Thoracic aorta endothelial cell (primary cell): Measurements from ENCODE around the gene POLE. TPM values are rescaled to one million over a fixed set of nuclear protein-coding genes. Genes with fewer than 3 reads are reported as not detected.

ENCODE experiments used
- small RNA-seq: library from RNA; depleted of rRNA; stranded (forward); fragments of <200 nt; gene quantifications from one replicate; pipeline ENCODE3, GENCODE V24; 2012
- total RNA-seq: library from RNA; depleted of rRNA; stranded (reverse); fragments of >200 nt; gene quantifications from 2 replicates; pipeline ENCODE4 v1.2.3, GENCODE V29; 2012

The POLE gene, protein sequence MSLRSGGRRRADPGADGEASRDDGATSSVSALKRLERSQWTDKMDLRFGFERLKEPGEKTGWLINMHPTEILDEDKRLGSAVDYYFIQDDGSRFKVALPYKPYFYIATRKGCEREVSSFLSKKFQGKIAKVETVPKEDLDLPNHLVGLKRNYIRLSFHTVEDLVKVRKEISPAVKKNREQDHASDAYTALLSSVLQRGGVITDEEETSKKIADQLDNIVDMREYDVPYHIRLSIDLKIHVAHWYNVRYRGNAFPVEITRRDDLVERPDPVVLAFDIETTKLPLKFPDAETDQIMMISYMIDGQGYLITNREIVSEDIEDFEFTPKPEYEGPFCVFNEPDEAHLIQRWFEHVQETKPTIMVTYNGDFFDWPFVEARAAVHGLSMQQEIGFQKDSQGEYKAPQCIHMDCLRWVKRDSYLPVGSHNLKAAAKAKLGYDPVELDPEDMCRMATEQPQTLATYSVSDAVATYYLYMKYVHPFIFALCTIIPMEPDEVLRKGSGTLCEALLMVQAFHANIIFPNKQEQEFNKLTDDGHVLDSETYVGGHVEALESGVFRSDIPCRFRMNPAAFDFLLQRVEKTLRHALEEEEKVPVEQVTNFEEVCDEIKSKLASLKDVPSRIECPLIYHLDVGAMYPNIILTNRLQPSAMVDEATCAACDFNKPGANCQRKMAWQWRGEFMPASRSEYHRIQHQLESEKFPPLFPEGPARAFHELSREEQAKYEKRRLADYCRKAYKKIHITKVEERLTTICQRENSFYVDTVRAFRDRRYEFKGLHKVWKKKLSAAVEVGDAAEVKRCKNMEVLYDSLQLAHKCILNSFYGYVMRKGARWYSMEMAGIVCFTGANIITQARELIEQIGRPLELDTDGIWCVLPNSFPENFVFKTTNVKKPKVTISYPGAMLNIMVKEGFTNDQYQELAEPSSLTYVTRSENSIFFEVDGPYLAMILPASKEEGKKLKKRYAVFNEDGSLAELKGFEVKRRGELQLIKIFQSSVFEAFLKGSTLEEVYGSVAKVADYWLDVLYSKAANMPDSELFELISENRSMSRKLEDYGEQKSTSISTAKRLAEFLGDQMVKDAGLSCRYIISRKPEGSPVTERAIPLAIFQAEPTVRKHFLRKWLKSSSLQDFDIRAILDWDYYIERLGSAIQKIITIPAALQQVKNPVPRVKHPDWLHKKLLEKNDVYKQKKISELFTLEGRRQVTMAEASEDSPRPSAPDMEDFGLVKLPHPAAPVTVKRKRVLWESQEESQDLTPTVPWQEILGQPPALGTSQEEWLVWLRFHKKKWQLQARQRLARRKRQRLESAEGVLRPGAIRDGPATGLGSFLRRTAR (N-terminal part only)
- total RNA-seq: 43.0 and 48.2 TPM in 2 replicates

DNA sequence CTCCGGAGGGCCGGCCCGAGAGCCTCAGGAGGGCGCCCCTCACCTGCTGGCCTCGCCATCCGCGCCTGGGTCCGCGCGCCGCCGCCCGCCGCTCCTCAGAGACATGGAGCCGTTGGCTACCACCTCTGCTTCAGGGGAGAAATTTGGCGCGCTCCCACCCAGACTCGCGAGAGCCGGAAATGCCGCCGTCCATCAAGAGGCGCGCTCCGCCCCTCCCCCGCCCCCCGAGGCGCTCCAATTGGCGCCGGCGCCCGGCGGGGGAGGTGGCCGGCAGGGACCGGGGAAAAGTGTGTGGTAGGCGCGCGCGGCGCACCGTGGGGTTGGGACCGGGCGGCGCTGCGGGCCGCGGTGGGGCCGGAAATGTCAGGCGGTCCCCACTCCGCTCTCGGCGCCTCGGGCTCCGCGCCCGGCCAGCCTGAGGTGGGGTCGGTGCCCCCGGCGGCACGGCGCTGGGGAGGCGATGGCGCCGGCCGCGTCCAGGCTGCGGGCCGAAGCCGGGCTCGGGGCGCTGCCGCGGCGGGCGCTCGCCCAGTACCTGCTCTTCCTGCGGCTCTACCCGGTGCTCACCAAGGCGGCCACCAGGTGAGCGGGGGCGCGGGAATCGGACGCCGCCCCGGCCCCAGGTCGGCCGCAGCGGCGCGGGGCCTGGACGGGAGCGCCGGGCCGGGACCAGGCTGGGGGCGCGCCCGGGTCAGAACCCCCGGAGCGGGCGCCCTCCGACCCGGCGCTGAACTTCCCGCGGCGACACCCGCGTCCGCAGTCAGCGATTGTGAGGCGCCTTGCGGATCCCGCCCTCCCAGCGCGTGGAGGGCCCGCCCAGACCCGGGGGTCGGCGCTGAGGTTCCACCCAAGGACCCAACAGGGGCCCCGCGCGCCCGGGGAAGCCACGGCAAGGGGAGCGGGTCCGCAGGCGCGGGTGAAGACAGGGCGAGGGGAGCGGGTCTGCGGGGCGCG is at the start of gene POLE, which contains the start of gene PXMP2:
TSS of gene POLE (minus strand) at position 132 of the 954 bp plus-strand sequence. CDS start at position 105, 27 bp downstream.
TSS of gene PXMP2 (plus strand) at position 377 of the 954 bp plus-strand sequence. CDS start at position 461, 84 bp downstream.

DNA sequence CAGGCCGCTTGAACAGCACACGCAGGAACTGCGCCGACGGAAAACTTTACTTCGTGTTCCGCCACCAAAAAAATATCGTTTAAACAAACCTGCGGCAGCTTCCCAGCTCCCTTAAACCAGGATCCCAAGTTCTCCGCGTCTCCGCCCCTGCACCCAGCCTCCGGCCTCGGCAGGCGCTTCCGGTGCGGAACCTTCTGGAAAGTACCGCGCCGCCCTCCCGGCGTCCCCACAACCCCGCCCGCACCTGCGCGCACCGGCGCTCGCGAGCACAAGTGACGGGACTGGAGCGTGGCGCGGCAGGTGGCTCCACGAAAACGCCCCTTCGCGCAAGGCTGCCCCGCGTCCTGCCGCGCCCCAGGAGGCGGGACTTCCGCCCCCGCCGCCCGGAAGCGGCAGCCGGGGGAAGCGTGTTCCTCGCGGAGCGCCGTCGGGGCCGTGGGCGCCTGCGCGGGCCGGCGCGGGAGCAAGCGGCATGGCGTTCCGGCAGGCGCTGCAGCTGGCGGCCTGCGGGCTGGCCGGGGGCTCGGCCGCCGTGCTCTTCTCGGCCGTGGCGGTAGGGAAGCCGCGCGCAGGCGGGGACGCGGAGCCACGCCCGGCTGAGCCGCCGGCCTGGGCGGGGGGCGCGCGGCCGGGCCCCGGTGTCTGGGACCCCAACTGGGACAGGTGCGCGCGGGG is 23.4 kb upstream of the POLE start, which contains the start of gene PGAM5:
TSS of gene PGAM5 (plus strand) at position 438 of the 675 bp plus-strand sequence. CDS start at position 473, 35 bp downstream.

DNA sequence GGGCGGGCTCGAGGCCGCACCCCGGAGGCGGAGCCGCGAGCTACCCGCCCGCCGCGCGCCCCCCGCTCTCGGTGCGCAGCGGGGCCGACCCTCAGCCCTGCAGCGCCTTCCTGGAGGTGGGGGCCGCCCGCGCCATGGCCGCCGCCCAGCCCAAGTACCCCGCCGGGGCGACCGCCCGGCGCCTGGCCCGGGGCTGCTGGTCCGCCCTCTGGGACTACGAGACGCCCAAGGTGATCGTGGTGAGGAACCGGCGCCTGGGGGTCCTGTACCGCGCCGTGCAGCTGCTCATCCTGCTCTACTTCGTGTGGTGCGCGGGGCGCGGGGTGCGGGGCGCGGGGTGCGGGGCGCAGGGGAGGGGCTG is 68.5 kb downstream of the POLE start, which contains the start of gene P2RX2:
TSS of gene P2RX2 (plus strand) at position 94 of the 361 bp plus-strand sequence. CDS start at position 135, 41 bp downstream.

DNA sequence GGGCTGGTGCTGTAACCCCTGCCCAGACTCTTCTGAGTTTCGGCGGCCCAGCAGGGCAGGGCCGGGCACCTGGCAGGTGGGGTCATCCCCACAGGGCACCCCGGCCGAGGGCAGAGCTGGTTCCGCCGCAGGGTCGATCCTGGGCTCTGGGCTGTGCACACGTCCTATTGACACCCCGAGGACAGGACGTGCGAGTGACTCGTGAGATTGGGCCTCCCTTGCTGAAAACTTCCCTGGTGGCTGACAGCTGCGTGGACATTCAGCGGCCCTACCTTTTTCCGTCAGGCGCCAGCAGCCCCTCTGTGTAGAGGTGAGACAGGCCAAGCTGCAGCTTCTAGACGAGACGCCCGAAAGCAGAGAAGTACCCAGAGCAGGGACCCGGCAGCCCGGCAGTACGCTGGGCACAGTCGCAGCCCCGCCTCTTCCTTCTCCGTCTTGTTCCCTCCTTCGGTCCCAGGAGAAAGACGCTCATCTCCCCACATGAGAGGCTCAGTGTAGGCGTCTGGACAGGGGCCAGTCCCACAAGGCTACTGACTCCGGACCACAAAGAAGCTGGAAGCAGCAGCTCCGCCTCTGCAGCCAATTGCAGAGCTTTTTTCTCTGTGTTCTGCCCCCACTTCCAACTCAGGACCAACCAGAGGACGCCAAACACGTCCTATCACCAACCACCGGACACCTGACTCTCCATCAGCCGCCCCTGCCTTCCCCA is 76.9 kb downstream of the POLE start, which contains the start of gene LRCOL1:
TSS of gene LRCOL1 (minus strand) at position 532 of the 709 bp plus-strand sequence. CDS start 4,331 bp downstream, outside the sequence.

Small RNA genes within 50 kb of the gene (small RNA-seq; reads per million reads assigned to genes)
- gene MIR6763 (not detected), gene RNA5SP379 (not detected)

Other genes with a start within 250 kb of the POLE start
- 20.9 and 26.3 TPM in 2 replicates for gene FBRSL1, start 197.2 kb downstream of the POLE start, total RNA-seq
- gene LRCOL1, start 76.8 kb downstream of the POLE start, total RNA-seq: not detected in 2 replicates
- gene P2RX2, start 68.6 kb downstream of the POLE start, total RNA-seq: not detected in 2 replicates
- 16.5 and 19.2 TPM in 2 replicates for gene PXMP2, start 245 bp upstream of the POLE start, total RNA-seq
- 47.7 and 58.9 TPM in 2 replicates for gene PGAM5, start 23.5 kb upstream of the POLE start, total RNA-seq
- gene ANKLE2, start 74.5 kb upstream of the POLE start, total RNA-seq: 102 and 108 TPM in 2 replicates
- gene GOLGA3, start 141.5 kb upstream of the POLE start, total RNA-seq: 101 and 102 TPM in 2 replicates
- 52.0 and 55.9 TPM in 2 replicates for gene CHFR, start 200.3 kb upstream of the POLE start, total RNA-seq